Measurements from ENCODE around the gene RASSF9.

Gene RASSF9

GRCh38 chr12:85755760-85756159 is 80.4 kb downstream of the RASSF9 start:
- no peaks in the 10 kb centered on the region for H3K4me1 ChIP-seq (ENCODE audit: control insufficient read depth, insufficient read depth, low read length)
- H3K27ac ChIP-seq (ENCODE audit: insufficient read depth, low read depth, low read length, poor library complexity, severe bottlenecking), result no peak overlapping the region
- H3K9me3 ChIP-seq (ENCODE audit: control insufficient read depth, low read length), result no peaks in the 10 kb centered on the region

More at GRCh38 chr12:85755760-85756159, 80.4 kb downstream of the RASSF9 start:
- Histone ChIP-seq H3K4me3 (ENCODE audit: insufficient read depth, low read depth, low read length) (no peak overlapping the region), H3K27me3 (ENCODE audit: control insufficient read depth, insufficient read depth, low read length, poor library complexity, severe bottlenecking) (no peaks in the 10 kb centered on the region), H3K36me3 (ENCODE audit: control insufficient read depth, insufficient read depth, low read length) (no peaks in the 10 kb centered on the region)

Measured in ectodermal cell (in vitro differentiated cells).